Transverse colon (tissue), 4 donors: ENCODE data around the gene TRIB2.

ENCODE experiments used
- POLR2A ChIP-seq: fragments of 450-650 bp; IDR thresholded peaks from one replicate; pipeline ENCODE4 v1.6.1; 2016; ENCODE audit warnings: antibody characterized with exemption, mild to moderate bottlenecking, moderate library complexity
- POLR2AphosphoS5 ChIP-seq, 3 donors: sonication (generic); formaldehyde crosslinking; IDR thresholded peaks; one replicate each; pipeline ENCODE4 v1.6.1; 2016; ENCODE audit warnings: antibody characterized with exemption in 3 of 3
- TF ChIP-seq, protein P1 (sequence below), 5 experiments: fragments of 200-600 bp in 3 of 5; fragments of 450-650 bp in 2 of 5; sonication (generic) in 3 of 5; IDR thresholded peaks; 1 replicate in 2 of 5; 2 replicates in 3 of 5; pipeline ENCODE4 v1.5.1; 2016 to 2017; ENCODE audit warnings: antibody characterized with exemption in 5 of 5, inconsistent platforms in 3 of 5, mild to moderate bottlenecking in 2 of 5, moderate library complexity in 1 of 5

DNA sequence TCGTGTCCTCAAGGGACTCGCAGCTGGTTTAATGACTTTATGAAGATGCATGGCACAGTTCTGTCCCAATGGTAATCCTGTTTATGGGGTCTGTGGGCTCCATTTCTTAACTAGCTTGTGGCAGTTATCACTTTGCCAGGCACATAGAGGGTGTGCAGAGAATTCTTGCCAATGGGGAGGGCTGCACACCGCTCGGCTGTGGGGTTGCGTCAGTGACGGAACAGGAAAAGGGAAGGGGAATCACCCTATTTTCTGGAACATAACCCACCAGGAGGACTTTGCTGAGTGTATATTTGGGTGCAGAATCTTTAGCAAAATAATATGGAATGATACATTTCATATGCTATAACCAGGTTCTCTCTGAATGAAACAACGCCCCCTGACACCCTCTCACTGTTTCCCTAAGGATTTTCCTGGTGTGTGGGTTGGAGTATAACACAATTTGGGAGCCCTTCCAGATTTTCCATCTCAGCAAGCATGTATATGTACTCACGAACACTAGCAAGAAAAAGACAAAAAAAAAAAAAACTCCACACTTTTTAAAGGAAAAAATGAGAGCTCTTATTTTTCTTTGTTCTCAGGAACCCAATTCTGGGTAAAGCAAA lies 43.9 kb upstream of the TRIB2 start:
- TF ChIP-seq, protein P1, sequence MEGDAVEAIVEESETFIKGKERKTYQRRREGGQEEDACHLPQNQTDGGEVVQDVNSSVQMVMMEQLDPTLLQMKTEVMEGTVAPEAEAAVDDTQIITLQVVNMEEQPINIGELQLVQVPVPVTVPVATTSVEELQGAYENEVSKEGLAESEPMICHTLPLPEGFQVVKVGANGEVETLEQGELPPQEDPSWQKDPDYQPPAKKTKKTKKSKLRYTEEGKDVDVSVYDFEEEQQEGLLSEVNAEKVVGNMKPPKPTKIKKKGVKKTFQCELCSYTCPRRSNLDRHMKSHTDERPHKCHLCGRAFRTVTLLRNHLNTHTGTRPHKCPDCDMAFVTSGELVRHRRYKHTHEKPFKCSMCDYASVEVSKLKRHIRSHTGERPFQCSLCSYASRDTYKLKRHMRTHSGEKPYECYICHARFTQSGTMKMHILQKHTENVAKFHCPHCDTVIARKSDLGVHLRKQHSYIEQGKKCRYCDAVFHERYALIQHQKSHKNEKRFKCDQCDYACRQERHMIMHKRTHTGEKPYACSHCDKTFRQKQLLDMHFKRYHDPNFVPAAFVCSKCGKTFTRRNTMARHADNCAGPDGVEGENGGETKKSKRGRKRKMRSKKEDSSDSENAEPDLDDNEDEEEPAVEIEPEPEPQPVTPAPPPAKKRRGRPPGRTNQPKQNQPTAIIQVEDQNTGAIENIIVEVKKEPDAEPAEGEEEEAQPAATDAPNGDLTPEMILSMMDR (IDR thresholded peaks at IDR 0.05): no peak
- TF ChIP-seq POLR2A (no peak), POLR2AphosphoS5 (IDR thresholded peaks at IDR 0.05) (no peak)
